CD1c-positive myeloid dendritic cell (primary cell): ENCODE measurements around the gene FZD7.
A peak's percentile ranks its signal among the peaks of the same experiment; 100 is the strongest.

Experiments used
- DNase-seq: peaks from one replicate; pipeline ENCODE4 v3.0.0-alpha.2; 2016; ENCODE audit errors: extremely low spot score

FZD7 gene

DNA sequence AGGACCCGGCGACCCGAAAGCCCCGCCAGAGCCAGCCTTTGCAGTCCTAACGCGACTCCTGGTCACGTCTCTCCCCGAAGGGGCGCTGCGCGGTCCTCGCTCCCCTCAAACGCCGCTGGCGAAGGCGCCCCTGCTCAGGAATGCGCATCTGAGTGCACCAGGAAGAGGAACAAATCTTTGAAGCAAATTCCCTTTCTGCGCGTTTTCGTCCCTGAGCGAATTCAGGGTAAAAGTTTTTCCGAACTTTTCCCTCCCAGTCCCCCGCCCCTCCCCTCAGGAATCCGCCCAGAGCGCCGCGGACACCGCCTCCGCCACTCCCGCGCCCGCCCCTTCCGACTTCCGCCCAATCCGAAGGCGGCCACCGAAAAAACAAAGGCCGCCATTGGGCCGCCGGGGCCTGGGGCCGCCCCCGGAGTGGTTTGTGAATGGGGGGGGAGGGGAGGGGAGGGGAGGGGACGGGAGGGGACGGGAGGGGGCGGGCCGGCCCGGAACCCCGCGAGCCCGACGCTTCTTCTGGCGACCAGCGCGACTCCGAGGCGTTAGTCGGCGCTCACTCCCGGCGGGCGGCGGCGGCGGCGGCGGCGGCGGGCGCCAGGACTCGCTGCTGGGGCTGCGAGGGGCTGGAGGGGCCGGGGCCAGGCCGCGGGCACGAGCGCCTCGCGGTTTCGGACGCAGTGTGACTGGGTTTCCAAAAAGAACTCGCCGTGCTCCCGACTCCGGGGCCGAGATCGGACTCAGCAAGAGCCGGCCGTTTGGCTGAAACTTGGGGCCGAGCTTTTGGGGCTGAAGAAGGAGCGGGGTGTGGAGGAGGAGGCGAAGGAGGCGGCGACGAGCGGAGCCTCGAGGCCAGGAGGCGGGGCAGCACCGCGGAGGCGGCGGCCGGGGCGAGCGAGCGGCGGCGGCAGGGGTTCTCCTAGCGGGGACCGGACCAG is at the start of gene FZD7:
FZD7 (plus strand) TSS at position 539 of the 932 bp plus-strand sequence. CDS start 793 bp downstream, outside the sequence.
- DNase-seq: peak; percentile 91

DNA sequence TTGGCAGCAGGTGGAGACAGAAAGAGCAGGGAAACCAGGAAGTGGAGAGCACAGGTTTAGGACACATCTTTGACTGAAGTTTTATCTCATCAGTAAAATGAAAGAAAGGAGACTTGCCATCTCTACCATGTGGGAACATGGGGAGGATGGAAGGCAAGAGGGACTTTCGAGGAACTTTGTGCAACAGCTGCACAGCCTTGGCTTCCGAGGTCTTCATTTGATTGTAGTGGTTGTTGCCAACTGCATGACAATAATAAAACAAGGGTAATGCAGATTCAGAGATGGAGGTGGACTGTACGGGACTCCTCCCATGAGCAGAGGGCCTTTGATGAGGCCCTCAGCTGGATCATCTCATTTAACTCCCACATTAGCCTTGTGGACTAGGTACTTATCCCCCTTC is 49.3 kb upstream of the FZD7 start:
- DNase-seq: no peak

DNA sequence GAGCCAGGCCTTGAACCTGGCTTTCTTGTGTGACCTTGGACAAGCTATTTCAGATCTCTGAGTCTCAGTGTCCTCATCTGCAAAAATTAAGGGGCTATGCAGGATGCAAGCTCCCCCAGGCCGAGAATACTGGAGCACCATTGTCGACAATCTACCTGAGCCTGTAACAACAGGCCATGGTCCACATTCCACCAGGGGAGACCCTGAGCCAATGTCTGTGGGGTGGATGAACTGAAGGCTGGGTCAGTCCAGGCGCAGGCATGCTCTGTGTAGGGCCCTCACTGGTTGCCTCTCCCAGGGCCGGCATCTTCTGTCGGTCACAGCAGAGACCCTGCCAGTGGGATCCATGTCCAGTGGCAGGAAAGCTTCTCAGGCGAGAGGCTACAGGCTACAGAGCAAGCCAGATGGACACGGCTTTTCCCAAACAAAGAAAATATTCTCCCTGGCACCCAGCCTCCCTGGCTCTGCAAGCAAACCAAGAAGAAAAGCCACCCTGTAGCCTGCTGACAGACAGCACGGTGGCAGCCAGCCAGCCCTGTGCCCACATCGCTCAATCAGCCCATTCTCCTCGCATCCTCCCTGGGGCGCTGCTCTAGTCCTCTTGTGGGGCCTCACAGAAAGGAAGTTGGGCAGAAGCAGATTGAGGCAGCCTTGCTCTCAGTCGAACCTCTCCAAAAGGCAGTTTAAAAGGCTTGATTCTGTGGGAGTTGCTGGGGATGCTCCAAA is 48.7 kb upstream of the FZD7 start:
- DNase-seq: no peak

DNA sequence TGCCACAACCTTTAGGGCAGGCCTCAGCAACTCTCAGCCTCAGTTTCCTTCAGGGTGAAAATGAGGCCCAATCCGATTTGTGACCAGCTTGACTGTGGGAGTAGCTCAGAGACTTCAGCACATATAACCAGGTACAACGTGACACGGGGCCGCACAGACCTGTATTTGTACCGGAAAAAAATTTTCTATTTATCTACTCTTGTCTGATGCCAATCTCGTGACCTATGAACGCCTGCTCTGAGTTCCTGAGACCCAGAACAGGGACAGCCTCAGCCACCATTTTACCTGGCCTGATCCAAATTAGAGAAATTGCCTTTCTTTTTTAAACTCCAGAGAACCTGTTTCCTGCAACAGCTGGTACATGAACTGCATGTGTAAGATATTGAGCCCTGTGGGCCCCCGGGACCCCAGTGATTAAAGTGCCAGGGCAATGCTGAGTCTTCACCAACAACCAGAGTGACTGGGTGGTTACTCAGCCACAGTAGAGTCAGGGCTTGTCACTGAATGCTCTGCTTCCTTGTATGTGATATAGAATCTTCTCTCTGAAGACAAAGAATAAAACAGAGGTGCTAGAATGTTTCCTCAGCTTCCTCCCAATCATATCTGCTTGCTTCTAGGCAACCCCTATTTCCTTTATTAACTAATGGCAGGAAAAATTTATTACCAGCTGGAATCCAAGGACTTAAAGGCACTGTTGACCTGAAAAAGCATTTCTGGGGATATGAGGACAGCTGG is 47.8 kb upstream of the FZD7 start:
- DNase-seq: no peak

DNA sequence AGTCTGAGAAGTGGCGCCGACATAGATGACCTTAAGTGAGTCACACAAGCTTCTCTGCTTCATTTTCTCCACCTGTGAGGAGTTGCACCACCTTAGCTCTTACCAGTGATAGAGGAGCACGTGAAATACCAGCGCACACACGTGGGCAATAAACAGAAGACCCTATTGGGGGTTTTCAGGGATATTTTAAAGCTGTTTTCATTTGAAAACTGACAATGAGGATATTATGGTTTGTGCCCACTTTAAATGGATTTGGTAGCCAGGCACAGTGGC is 47.3 kb upstream of the FZD7 start:
- no peak for DNase-seq

DNA sequence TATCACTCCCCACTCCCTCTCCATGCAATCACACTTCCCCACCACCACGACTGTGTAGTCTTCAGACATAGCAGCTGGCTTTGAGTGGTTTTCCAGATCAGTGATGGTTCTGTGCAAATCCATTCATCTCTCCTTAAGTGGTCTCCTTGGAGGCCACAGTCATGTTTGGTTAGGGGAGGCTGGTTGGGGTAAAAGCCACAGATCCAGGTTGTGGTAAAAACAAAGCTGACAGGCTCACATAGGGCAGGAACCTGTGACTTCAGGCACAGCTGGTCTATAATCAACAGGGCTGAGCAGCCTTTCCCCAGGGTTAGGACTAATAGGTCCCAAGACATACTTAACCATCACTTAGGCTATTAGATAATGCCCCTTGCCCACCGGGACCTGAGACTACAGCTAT is 46.2 kb upstream of the FZD7 start:
- no peak for DNase-seq

DNA sequence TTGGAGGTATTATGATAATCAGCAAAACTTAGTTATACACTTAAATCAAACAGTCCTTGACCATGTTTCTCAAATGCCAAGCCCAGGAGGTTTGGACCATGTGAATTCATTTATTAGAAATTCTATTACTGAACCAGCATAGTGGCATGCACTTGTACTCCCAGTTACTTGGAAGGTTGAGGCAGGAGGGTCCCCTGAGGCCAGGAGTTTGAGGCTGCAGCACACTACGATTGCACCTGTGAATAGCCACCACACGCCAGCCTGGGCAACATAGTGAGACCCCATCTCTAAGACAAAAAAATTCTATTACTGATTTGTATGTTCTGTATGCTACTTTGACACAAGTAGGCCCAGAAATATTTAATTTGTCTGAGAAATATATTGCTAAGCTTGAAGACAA is 43.6 kb upstream of the FZD7 start:
- no peak for DNase-seq

DNA sequence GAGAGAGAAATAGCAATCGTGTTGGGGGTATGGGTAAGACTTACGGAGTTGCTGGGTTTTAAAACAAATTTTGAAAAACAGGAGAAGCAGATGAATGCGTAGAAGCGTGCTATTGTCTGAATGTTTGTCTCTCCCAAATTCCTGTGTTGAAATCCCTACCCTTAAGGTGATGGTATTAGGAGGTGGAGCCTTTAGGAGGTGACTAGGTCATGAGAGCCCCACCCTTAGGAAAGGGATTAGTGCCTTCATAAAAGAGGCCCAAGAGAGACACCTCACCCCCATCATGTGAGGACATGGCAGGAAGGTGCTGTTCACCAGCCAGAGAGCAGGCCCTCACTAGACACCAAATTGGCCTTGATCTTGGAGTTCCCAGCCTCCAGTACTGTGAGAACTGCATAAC is 40.7 kb upstream of the FZD7 start:
- DNase-seq: no peak

DNA sequence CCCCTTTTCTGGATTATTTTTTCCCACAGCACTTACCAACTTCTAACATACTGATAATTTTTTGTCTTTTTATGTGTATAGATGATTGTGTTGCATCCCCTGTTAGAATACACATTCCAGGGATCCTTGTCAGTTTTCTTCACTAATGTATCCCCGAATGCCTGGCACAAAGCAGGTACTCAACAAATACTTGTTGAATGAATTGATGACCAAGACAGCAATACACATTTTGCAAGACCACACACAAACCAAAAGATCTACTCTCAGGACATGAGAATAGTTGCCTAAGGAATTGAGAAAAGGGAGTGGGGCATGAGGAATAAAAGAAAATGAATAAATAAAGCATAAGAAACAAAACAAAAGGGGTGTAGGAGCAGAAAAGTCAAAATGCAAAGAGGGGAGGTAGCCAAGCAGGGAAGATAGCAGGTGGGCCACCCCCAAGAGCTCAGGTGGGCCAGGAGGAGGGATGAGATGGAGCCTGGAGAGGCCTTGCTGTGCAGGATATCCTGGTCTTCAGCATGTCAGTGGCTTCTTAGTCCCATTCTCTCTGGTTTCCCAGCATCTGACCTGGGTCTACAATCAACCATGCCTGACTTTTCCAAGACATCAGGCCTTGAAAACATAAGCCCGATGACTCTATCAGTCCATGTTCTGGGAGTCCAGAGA is 38.5 kb upstream of the FZD7 start:
- DNase-seq: no peak

DNA sequence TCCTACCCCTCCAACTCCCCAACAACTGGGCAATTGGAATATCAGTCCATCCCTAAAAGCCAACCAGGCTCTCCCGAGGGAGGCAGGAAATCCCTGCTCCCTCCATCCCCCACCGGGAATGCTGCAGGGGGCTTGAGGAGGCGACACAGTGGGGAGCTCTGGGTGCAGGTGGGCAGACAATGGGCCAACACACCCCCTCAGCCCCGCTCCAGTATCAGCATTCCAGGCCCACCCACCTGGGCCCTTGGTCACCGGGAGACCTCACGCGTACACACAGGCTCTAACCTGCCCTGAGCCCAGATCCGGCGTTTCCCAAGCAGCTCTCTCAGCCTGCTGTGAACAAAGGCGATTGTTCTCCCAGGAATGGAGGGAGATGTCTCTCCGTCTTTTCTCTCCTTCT is 37.6 kb upstream of the FZD7 start:
- DNase-seq: no peak

DNA sequence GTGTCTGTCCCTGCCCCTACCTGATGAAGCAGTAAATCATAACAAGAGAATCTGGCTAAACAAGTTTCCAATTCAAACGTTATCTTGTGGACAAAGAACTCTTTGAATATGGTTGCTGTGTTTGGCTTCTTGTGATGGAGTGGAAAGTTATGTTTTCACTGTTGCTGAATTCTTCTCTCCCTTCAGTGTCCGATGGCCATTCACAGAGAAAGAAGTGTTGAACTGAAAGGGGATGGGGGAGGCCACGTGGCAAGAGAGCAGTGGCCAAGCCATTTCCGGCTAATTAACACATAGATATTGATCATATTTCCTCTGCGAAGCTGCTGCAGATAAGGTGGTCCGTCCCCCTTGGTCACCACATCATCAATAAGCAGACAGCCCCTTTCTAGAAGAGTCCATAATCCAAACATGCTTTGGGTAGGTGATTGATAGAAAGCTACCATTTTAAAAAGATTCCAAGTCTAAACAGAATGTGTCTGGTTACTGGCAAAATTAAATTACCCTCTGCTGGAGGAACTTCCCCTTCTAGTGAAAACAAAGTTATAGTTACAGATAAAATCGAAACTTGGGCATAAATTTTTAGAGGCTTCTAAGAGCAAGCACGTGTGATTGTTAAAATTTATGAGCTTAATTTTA is 36.9 kb upstream of the FZD7 start:
- no peak for DNase-seq

DNA sequence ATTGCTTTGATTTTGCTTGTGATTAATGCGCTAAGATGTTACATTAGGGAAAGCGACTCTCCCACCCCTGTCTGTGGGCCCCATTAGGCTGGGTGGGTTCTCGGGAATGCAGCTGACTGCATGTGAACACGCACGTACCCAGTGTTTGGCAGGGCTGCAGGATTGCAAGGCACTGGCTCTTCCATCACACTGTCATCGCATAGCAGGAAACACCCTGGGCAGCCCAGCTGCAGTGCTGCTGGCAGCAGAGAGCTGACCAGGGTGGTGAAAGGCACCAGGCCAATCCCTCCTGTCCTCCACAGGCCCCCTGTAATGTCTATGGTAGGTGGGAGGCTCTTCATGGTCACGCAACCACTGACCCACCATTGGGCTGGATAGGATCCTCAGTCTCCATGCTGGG is 34.4 kb upstream of the FZD7 start:
- no peak for DNase-seq

DNA sequence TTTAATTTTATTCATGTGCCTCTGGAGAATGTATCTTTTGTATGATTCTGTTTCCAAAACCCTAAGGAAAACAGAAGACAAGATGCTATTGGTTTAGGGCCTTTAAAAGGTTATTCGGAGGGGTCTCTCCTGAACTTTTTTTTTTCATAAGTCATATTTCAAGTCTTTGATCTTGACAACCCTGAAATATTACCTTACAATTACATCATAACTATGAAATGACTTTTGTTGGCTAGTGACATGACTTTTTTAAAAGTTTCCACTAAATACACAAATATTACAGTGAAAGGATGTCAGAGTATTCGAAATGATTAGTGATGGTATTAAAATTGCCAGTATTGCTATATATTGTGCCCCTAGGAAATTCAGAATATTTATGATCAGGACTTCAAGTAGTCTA is 31.8 kb upstream of the FZD7 start:
- DNase-seq: no peak

DNA sequence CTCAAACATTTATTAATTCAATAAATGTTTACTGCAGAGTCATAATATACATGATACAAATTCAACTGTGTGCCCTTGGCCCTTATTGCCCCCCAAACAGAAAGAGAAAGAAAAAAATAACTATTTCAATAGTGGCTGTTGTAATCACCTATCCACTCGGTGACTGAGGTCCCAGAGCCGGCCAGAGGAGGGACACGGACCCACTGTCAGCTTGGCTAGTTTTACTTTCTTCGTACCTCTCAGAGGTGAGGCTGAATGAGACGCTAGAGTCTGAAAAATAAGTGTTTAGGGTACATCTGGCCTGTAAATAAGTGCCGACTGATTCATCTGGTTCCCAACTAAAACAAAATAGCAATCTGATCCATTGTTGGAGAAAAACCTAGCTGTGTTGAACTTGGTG is 31.3 kb upstream of the FZD7 start:
- DNase-seq: no peak

DNA sequence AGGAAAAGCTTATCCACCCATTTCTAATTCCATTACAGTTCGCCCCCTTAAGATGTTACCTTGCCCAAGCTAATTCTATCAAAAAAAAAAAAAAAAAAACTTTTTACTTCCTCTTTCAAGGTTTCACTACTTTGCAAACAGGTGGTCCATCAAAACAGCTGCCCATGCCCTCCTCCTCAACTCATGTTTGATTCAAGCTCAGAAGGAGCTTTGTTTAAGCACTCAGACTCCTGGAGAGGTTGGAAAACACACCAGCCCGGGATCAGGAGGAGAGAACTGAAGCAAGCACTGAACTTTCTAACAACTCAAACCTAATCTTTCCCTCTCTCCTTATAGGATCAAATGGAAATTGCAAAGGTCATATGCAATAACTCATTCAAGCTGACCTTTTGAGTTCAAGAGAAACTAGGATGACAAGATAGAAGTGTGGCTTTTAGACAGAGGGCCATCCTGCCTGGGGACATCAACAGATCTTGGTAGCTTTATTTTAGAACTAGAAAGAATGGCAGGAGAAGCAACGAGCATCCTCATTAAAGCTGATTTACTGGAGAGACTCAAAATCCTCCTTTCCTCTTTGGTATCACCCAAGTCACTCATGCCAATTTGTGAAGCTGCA is 28.3 kb upstream of the FZD7 start:
- DNase-seq: no peak

DNA sequence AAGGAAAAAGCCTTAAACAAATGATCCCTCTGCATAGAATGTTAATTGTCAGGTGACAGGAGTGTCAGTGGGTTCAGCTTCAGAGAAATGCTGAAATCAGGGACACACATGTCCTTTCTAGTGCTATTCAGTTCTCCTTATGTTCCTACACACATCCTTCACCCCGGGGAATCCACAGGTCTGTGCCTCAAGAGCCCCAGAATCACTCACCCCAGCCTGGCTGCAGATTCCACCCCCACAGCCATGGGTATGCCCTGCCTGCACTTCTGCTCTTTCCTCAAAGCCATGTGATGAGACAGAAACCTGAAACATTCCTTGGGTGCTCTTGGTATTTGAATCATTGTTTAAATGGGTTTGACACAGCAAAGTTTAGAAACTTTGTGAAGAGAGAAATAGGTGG is 27.4 kb upstream of the FZD7 start:
- no peak for DNase-seq

DNA sequence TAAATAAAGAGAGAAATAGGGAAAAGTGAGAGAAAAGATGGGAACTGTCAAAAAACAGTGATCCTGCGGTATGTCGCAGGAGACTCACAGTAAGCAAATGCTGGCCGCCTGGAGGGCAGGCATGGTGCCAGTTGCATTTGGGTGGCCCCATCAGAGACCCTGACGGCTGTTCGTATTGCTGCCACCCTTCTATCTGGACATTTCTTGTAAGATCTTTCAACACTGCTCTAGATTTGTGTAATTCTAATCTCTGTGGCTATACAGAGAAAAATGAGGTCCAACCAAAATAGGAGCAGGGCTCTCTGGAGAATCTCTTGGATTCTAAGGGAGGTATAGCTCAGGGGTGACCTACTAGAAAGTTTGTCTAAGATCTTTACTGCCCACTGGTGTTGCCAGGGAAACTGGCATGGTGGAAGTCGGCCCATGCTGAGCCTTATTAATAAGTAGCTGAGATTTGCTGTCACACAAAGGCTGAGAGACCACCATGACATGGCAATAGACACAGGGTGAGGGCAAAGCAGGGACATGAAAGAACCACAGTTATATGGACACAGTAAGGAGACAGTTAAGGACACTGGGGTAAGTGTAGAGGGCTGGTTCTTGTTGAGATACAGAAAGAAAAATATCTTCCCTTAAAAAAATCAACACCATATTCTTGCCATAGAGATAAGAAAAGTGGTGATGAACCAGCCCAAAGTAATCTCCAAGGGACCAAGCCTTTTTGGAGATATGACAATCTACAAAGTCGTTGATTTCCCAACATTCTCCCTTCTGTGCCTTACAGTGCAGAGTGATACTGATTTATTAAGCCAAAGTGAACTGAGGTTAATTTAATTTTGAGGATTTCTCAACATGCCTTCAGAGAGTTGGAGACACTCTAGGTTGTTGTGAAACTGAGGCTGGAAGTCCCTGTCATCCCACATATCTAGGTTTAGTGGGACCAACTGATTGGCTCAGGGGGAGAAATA is 26.4 kb upstream of the FZD7 start:
- no peak for DNase-seq

DNA sequence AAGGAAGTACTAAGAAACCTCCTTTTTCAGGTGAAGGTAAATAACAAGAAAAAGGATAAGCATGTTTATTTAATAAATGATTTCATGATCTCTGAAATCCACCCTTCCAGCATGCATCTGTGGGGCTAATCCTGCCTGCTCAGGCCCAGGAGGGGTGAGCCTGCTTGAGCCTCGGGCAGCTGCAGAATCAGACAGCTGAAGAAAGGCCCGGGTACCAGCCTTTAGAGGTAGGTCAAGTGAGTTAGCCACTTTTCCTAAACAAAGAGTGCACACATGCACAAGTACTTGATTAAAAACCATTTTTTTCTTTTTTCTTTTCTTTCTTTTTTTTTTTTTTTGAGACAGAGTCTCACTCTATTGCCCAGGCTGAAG is 25.7 kb upstream of the FZD7 start:
- DNase-seq: no peak

DNA sequence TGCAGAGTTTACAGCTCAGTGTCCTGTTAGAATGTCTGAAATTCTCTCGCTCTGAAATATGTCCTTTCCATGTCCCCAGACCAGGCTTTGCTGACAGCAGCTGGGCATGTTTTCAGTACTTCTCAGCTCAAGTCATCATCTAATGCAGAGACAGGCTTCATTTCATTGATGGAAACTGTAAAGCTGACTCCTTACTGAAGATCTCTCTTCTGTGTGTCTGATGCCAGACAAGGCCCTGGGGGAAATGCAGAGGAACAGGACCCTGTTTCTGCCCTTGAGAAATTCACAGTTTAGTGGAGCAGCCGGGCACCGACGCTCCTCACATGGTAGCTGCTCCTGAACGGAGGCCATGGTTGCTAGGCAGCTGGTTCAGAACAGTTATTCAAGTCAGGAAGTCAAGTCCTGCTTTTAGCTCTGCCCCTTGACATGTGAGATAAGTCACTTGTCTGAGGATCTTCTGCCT is 24.6 kb upstream of the FZD7 start:
- no peak for DNase-seq

DNA sequence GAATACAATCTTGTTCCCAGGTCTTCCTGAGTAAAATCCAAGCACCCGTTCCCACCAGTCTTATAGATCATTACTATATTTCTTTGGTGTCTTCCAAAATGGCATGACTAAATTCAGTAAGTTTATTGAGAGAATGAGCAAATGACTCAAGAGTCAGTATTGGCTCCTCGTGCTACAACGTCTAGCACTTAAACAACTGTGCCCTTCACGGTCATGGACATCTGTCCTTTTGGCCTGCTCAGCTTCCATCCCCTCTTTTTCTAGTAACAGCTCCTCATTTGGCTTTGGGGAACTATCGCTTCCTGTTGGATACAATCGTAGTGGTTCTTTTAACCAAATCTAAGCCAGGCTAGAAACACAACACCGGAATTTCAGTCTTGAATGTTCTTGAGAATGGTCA is 24.1 kb upstream of the FZD7 start:
- DNase-seq: no peak
